ENCODE data around the gene SFPQ. TPM values are rescaled to one million over a fixed set of nuclear protein-coding genes. Genes with fewer than 3 reads are reported as not detected.

Gene SFPQ
- polyA plus RNA-seq, 2 of the 4 experiments (the other 2 are of a cell fraction) = 151 to 327 TPM

DNA sequence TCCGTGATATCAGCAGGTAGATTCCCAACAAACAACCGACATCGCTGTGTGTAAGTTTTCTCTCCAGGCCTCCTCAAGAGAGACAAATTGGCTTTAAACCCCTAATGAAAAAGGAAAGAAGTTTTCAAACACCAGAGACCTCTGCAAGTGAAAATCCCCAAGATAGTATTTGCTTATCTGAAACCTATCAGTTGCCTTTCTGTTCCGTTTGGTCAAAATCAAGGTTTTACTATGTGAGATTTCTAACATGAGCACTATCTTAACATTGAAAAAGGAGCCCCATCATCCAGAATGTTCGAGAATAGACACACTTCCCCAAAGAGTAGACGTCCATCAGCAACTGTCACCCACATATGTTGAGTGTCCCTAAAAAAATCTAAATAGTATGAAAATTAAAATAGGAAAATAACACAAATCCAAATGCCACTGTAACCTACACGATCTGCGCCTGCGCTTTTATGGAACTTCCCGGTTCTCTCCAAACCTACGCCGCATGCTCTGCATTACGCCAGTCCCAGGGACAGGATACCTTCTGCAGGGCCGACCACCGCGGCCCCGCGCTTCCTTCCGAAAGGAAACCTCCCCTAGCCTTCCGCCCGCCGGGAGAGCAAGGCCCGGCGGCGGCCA lies 1.4 kb downstream of the SFPQ start:
- Histone ChIP-seq H3K4me2 (peak overlapping the region; percentile 88), H3K9me3 (no peaks in the 10 kb centered on the region), H3K27ac (peak overlapping the region; percentile 98 to 99), H3K4me1 (peaks cover 37% of the 10 kb centered on the region), H3K4me3 (peak overlapping the region; percentile 90)
- TF ChIP-seq NFE2L2 (conservative IDR thresholded peaks at IDR 0.05; ENCODE audit: low read length) (no peak), MAZ (IDR thresholded peaks at IDR 0.05; ENCODE audit: borderline replicate concordance, low read depth, low read length) (no peak), FOSB (CRISPR knock-in tag; IDR thresholded peaks at IDR 0.05) (no peak), ZC3H11A (IDR thresholded peaks at IDR 0.05) (no peak), NR3C1 (IDR thresholded peaks at IDR 0.05) (no peak), KDM5A (IDR thresholded peaks at IDR 0.05) (no peak), ZNF302 (CRISPR knock-in tag; IDR thresholded peaks at IDR 0.05) (no peak), SREBF2 (IDR thresholded peaks at IDR 0.05) (no peak), KDM1A (IDR thresholded peaks at IDR 0.05; ENCODE audit: low read depth) (no peak), HEYL (CRISPR knock-in tag; IDR thresholded peaks at IDR 0.05) (no peak), GATA3 (IDR thresholded peaks at IDR 0.05; ENCODE audit: borderline replicate concordance) (no peak), BHLHE40 (IDR thresholded peaks at IDR 0.05; ENCODE audit: low read depth, low read length) (no peak), CHD2 (IDR thresholded peaks at IDR 0.05; ENCODE audit: low read length, partially characterized antibody) (no peak), RFX5 (IDR thresholded peaks at IDR 0.05) (no peak), CBX2 (IDR thresholded peaks at IDR 0.05; ENCODE audit: borderline replicate concordance, low read depth) (no peak), TFCP2L1 (CRISPR knock-in tag; IDR thresholded peaks at IDR 0.05) (no peak)
- TF ChIP-seq, protein P1, sequence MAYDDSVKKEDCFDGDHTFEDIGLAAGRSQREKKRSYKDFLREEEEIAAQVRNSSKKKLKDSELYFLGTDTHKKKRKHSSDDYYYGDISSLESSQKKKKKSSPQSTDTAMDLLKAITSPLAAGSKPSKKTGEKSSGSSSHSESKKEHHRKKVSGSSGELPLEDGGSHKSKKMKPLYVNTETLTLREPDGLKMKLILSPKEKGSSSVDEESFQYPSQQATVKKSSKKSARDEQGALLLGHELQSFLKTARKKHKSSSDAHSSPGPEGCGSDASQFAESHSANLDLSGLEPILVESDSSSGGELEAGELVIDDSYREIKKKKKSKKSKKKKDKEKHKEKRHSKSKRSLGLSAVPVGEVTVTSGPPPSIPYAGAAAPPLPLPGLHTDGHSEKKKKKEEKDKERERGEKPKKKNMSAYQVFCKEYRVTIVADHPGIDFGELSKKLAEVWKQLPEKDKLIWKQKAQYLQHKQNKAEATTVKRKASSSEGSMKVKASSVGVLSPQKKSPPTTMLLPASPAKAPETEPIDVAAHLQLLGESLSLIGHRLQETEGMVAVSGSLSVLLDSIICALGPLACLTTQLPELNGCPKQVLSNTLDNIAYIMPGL (CRISPR knock-in tag; IDR thresholded peaks at IDR 0.05; ENCODE audit: borderline replicate concordance) = no peak
- TF ChIP-seq, protein P2, sequence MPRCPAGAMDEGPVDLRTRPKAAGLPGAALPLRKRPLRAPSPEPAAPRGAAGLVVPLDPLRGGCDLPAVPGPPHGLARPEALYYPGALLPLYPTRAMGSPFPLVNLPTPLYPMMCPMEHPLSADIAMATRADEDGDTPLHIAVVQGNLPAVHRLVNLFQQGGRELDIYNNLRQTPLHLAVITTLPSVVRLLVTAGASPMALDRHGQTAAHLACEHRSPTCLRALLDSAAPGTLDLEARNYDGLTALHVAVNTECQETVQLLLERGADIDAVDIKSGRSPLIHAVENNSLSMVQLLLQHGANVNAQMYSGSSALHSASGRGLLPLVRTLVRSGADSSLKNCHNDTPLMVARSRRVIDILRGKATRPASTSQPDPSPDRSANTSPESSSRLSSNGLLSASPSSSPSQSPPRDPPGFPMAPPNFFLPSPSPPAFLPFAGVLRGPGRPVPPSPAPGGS (IDR thresholded peaks at IDR 0.05) = no peak
- TF ChIP-seq, protein P3, sequence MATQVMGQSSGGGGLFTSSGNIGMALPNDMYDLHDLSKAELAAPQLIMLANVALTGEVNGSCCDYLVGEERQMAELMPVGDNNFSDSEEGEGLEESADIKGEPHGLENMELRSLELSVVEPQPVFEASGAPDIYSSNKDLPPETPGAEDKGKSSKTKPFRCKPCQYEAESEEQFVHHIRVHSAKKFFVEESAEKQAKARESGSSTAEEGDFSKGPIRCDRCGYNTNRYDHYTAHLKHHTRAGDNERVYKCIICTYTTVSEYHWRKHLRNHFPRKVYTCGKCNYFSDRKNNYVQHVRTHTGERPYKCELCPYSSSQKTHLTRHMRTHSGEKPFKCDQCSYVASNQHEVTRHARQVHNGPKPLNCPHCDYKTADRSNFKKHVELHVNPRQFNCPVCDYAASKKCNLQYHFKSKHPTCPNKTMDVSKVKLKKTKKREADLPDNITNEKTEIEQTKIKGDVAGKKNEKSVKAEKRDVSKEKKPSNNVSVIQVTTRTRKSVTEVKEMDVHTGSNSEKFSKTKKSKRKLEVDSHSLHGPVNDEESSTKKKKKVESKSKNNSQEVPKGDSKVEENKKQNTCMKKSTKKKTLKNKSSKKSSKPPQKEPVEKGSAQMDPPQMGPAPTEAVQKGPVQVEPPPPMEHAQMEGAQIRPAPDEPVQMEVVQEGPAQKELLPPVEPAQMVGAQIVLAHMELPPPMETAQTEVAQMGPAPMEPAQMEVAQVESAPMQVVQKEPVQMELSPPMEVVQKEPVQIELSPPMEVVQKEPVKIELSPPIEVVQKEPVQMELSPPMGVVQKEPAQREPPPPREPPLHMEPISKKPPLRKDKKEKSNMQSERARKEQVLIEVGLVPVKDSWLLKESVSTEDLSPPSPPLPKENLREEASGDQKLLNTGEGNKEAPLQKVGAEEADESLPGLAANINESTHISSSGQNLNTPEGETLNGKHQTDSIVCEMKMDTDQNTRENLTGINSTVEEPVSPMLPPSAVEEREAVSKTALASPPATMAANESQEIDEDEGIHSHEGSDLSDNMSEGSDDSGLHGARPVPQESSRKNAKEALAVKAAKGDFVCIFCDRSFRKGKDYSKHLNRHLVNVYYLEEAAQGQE (IDR thresholded peaks at IDR 0.05) = no peak
- TF ChIP-seq, protein P4, sequence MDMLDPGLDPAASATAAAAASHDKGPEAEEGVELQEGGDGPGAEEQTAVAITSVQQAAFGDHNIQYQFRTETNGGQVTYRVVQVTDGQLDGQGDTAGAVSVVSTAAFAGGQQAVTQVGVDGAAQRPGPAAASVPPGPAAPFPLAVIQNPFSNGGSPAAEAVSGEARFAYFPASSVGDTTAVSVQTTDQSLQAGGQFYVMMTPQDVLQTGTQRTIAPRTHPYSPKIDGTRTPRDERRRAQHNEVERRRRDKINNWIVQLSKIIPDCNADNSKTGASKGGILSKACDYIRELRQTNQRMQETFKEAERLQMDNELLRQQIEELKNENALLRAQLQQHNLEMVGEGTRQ (IDR thresholded peaks at IDR 0.05) = no peak
- under 1% methylated on average over 13 of the region's 25 CpGs for WGBS (ENCODE audit: missing lambda C conversion rate)
- ATAC-seq (no peak), FAIRE-seq (no peak), DNase-seq (ENCODE audit: low read depth in 1 of 2, low spot score in 1 of 2) (no peak)
- ChIA-PET POLR2A (no interaction called here), CTCF (interaction anchor here (1.5 kb wide), 1 partner anchor 10 kb away, joined by 5 read pairs; no protein-coding TSS in a partner anchor)
